NCI-H1092 (cell line): ENCODE measurements around the gene ALPI.
"Not testable (repeated sequence)": the region's sequence is repeated elsewhere in the genome, so short reads cannot be mapped to it uniquely, and the experiment has no call there.

ENCODE experiments used
- DNase-seq: peaks from one replicate; lab custom pipeline; 2025; lab: John Stamatoyannopoulos, UW

The ALPI gene

DNA sequence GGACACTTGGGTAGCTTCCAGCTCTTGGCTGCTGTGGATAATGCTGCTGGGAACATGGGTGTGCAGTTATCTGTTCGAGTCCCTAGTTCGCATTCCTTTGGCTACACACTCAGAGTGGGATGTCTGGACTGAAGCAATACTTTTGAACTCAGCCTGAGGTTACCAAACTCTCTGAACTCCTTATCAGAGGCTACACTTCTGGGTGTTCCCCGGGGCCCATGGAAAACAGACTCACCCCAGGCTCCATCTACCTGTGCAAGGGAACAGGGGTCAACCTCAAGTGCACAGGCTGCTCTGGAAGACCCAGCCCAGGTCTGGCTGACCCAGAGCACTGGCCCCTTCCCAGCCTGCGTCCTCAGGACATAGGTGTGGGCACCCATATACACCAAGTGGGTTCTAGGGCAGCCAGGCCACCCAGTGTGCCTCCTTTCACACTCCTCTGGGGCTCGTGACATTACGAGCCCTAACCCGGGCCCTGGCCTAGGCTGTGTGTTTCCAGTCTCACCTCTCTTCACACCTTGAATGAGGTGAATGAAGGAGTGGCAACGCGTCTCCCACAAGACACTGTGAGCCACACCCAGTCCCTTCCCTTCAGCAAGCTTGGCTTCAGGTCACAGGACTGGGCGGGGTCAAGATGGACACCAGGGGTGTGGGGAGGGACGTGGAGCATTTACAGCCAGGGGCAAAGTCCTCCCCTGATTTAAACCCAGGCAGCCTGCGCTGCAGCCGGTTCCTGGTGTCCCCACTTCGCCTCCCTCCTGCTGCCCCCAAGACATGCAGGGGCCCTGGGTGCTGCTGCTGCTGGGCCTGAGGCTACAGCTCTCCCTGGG is at the start of gene ALPI:
Gene ALPI (plus strand): TSS at position 728 of the 830 bp plus-strand sequence. CDS start 47 bp downstream, at position 775.
- no peak for DNase-seq

DNA sequence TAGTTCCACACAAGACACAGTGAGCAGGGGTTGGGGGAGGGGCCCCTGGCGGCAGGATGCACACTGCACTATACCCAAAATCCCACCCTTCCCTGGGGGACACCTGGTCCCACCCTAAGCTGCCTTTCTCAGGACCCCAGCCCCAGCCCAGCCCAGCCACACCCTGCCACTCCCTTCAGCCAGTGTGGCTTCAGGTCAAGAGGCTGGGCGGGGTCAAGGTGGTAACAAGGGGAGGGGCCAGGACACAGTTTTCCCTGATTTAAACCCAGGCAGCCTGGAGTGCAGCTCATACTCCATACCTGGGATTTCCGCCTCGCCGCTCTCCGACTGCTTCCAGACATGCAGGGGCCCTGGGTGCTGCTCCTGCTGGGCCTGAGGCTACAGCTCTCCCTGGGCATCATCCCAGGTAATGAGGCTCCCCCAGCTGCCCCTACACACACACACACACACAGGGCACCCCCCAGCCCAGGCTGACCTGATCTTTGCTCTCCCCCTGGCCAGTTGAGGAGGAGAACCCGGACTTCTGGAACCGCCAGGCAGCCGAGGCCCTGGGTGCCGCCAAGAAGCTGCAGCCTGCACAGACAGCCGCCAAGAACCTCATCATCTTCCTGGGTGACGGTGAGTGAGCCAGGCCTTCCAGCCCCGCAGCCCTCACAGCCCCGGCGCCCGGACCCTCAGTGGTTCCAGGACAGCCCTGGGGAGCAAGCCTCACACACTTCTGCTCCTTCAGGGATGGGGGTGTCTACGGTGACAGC is 49.2 kb upstream of the ALPI start, which contains the start of gene ALPG:
Gene ALPG (plus strand): TSS at position 289 of the 755 bp plus-strand sequence. CDS start 51 bp downstream, at position 340.
- no peak for DNase-seq

DNA sequence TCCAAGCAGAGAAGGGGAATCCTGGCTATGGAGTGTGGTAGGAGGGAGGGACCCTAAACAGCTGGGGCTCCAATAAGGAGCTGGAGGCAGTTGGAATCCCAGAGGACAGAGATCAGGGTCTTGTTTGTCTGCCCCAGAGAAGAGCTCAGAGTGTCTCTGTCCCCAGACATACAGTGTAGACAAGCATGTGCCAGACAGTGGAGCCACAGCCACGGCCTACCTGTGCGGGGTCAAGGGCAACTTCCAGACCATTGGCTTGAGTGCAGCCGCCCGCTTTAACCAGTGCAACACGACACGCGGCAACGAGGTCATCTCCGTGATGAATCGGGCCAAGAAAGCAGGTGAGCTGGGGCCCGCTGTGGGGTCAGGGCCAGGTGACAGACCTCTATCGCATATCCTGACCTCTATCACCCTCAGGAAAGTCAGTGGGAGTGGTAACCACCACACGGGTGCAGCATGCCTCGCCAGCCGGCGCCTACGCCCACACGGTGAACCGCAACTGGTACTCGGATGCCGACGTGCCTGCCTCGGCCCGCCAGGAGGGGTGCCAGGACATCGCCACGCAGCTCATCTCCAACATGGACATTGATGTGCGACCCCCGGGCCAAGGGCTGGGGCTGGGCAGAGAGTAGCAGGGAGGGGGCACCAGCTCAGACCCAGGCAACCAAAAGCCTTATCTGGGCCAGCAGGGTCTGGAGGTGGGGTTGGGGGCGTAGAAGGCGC is 48.4 kb upstream of the ALPI start:
- DNase-seq = not testable (repeated sequence)

DNA sequence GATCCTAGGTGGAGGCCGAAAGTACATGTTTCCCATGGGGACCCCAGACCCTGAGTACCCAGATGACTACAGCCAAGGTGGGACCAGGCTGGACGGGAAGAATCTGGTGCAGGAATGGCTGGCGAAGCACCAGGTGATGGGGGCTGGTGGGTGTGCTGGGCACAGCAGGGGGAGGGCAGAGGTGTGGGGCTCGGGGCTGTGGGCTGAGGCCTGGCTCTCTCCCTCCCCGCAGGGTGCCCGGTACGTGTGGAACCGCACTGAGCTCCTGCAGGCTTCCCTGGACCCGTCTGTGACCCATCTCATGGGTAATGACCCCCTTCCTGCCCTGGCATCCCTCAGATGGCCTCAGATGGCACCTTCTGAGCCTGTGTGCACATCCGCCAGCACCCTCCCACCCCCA is 47.7 kb upstream of the ALPI start:
- not testable (repeated sequence) for DNase-seq

DNA sequence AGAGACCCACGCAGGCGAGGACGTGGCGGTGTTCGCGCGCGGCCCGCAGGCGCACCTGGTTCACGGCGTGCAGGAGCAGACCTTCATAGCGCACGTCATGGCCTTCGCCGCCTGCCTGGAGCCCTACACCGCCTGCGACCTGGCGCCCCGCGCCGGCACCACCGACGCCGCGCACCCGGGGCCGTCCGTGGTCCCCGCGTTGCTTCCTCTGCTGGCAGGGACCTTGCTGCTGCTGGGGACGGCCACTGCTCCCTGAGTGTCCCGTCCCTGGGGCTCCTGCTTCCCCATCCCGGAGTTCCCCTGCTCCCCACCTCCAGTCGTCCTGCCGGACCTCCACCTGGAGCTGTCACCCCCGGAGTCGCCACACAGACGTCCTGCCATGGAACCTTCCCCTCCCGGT is 46.3 kb upstream of the ALPI start:
- DNase-seq = not testable (repeated sequence)

DNA sequence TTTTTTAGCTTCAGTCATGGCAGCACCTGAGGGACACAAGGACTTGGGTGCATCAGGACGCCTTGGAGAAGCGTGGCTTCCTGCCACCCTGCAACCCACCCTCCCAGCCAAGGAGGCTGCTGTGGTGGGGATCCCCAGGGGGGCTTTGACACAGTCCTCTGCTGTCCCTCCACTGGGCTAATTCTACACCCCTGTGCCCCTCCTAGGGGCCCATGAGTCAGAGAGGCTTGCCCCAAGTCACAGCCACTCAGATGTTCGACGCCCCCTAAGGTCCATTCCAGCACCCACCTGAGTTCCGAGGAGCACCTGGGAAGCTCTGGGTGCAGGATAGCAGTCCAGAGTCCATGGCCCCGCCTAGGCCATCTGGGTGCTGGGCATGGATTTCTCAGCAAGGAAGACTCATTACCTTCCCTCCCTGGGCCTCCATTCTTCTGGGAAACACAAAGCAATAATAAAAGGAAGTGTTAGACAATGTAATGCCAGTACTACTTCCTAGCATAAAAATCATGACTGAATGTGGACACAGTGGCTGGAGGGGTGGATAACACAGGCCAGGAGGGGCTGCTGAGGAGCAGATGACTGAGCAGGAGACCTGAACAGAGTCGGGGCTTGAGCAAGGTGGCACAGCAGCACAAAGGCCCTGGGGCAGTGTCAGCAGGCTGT is 45.6 kb upstream of the ALPI start:
- DNase-seq = no peak

DNA sequence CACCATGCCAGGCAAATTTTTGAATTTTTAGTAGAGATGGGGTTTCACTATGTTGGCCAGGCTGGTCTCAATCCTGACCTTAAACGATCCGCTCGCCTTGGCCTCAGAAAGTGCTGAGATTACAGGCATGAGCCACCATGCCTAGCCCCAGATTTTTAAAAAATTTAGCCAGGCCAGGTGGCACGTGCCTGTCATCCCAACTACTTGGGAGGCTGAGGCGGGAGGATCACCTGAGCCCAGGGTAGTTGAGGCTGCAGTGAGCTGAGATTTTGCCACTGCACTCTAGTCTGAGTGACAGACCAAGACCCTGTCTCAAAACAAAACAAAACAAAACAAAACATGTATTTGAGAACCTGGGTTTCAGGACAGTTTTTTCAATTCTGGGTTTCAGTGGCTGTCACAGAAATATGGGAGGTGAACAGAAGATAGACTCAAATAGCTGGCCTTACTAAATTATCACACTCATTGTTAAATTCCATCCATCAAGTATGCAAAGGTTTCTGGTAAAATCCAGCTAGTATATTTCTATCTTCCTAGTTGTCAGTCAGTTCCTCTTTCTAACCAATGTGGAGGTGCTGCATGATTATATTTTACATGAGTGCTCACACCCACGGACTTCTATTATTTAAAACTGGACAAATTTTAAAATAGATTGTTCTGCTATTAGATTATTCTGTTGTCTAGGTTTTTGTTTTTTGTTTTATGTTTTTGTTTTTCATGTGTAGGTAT is 43.9 kb upstream of the ALPI start:
- no peak for DNase-seq

DNA sequence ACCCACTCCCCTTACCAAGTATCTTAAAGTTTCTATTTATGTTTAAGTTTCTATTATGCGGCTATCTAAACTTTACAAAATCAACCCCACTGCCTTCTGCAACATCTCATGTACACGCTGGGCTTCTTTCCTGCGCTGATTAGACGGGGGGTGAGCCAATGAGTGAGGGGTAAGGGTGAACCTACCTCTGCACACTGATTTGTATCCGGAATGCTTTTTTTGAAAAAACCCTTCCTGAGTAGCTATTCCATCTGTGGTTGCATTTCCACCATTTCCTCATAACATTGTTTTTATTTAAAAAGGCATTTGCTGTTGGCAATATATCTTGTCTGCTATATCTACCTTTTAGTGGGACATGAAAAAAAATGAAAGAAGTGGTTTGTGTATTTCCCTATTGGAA is 43.0 kb upstream of the ALPI start:
- no peak for DNase-seq

DNA sequence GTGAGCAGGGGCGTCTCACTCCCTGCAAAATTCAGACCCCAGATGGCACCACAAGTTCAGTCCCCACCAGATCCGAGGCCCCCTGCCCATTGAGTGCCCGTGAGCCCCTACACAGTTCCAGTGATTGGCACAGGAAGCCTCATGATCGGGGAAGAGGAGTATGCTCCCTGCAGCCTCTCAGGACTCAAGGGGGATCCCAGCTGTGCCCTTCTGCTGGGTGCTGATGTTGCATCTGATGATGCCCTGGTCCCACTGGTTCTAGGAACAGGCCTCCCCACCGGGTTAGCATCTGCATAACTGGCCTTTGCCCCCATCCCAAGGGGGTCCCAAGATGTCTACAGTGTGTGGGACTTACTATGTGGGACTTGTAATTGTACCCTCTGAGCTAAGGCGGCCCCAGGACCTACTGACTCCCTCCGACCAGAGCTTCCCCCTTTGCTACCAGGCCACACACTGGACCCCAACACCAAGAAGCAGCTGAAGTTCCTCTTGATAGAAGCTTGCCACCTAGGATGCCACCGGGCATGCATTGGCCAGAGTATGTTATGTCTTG is 40.7 kb upstream of the ALPI start:
- no peak for DNase-seq

DNA sequence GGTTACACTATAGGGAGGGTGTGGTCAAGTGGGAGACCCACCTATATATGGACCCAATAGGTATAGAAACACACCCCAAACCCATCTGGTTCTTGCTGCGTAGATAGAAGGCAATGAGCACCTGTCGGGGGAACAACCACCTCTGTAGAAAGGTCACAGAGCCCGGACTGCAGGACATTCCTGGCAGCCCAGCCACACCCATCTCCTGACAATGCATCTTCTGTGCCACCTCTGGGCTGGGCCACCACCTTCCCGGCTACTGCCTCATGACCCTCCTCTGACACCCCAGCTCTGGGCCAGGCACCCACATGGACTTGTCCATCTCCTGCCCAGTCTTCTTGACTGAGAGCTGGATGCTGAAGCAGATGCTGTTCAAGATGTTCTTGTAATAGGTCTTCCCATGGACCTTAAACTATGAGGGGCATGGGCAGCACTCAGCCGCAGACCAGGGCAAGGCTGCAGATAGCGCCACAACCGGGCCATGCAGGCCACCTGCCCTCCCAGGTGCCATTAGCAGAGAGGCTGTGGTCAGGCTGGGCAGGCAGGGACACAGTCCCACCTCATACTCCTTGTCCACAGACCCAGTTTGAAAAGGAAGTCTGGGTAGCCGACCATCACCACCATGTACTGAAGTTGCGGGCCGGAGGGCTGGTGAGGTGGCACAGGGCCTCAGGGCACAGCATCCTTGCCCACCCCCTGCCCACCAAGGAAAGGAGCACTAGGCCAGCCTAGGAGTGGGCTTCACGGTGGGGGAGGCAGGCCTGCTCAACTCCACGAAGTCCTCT is 40.0 kb upstream of the ALPI start:
- no peak for DNase-seq

DNA sequence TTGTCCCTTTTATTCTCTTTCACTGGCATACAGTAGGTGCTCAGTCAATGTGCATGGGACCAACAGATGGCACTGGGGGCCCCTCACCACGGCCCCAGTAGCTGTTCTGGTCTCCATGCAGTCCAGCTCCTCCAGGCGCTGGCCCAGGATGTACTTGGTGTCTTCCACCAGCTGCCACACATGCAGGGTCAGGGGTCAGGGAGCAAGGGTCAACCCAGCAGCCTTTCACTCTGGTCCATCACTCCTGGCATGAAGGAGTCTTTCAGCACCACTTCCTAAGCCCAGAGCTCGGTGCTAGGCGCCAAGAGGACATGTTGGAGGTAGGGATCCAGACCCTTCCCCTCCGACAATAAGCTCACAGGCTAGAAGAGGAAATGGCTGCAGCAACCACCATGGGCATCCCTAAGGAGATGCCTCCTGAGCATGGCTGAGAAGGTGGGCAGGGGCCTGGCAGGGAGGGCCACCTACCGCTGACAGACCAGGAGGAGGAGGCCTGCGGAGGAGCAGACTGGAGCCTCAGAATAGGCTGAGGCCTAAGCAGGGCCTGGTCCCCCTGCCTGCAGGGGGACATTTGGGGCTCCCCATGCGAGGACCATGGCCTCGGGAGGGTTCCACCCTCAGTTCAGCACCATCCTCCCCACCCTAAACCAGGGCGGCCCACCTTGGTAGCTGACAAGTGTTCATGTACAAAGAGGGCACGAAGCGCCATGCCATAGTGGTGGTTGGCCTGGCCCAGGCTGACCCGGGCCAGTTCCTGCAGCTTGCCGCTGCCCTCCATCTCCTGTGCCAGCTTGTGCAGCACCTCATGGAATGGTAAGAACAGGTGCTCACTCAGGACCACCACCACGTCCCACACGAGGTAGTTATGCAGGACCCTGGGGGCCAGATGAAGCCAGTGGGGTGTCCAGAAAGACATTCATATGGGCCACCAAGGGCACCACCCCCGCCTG is 39.2 kb upstream of the ALPI start:
- no peak for DNase-seq

DNA sequence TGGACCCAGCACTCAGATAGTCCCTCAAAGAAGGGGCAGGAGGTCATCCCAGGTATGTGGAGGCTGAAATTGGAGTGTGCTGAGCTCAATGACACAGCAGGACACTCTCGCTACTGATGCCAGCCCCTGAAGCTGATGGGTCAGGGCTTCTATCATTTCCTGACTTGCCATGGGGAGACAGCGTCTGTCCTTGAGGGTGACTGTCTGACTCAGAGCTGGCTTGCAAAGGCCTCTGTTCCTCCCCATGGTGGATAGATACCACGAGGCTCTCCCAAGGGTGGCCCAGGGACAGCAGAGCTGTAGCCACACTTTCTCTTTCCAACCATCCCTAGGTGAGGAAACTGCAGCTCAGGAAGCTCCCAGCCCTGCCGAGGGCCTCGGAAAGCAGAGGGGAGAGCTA is 38.5 kb upstream of the ALPI start:
- no peak for DNase-seq

DNA sequence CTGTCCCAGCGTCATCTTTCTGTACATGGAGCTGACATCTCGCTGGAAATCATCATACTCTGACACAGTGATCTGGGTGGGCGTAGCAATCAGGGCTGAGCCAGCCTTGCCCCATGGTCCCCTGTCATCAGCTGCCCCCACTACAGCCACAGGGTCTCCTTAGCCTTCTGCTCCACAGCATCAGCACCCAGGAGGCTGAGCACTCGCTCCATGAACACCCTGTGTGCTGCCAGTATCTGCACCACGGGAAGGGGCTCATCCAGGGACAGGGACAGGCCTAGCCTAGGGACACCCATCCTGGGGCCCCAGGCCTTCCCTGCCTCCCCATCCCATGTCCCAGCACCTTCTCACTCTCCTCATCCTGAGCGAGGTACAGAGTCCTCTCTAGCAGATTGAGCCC is 37.9 kb upstream of the ALPI start:
- no peak for DNase-seq

DNA sequence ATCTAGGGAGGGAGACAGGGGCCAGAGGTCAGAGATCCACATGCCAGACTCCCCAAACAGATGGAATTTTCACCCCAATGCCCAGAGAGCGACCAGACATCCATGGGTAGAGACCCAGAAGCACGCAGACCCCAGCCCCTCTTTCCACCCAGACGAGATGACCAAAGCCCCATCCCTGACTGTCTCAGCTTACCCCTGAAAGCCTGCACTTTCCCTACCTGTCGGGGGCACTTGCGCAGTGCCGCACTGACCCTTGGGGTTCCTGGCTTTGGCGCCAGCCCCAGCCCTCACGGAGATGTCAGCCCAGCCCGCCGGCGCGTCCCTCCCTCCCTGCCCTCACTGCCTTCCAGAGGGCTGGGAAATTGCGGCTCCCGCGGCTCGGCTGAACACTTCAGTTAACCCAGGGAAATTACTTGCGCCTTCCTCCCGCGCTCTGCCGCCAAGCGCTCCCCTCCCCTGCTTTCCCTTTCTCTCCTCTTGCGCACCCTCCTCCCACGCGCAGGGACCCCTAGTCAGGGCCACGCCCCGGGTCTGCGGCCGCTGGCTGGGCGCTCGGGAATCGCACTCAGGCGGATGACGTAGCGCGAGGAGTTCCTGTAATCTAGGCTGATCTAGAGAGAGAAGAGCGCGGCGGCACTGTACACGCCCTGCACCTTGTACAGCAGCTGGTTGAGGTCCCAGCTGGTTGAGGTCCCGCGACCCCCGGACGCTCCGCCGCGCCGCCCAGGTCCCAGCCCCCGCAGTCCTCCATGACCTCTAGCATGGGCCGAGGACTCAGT is 37.3 kb upstream of the ALPI start:
- DNase-seq = no peak

DNA sequence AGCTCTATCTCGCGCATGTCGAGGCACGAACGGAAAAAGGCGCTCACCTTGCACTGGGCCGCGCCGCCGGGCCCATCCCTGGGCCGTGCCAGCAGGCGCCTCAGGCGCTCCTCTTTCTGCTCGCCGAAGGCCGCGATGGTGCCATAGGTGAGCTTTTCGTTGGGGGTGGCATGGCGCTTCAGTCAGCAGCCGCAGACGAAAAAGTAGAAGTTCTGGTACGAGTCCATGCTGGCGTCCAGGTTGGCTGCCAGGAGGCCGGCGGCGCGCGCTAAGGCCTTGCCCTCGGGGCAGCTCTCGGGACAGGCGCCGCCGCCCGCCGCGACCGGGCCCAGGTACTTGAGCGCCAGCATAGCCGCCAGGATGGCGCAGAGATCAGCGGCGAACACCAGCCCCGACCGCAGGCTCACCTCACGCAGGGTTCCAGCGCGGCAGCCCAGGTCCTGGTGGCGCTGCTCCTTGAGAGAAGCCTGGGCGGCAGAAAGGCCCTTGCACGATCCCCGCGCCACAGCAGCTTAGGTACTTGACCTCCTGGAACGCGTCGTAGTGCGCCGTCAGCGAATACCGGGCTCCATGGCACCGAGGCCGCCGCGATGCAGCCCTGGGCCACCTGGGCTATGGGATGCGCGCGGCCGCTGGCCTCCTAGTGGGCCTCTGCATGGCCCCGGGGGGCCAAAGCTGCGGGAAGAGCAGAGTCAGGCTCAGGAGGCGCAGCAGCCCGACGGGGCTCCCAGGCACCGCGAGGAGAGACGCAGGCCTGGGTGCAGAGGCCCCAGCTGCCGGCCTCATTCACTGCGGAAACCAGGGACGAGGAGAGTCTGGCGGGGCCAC is 36.5 kb upstream of the ALPI start:
- DNase-seq = no peak

DNA sequence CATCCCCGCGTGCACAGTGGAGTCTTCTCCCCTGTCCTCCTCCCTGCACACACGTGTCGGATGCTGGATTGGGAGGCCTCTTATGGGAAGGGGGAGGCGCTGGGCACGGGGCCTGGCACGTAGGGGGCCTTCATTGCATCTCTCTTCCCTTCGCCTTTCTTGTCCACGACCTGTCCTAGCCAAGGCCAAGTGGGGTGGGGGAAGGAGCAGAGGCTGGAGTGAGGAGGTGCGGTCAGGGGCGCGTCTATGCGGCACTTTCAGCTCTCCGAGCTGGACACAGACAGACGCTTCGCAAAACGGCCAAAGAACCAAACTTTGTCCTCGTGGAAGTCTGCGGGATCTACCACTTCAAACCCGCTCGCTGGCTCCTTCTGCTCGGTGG is 35.9 kb upstream of the ALPI start:
- no peak for DNase-seq

DNA sequence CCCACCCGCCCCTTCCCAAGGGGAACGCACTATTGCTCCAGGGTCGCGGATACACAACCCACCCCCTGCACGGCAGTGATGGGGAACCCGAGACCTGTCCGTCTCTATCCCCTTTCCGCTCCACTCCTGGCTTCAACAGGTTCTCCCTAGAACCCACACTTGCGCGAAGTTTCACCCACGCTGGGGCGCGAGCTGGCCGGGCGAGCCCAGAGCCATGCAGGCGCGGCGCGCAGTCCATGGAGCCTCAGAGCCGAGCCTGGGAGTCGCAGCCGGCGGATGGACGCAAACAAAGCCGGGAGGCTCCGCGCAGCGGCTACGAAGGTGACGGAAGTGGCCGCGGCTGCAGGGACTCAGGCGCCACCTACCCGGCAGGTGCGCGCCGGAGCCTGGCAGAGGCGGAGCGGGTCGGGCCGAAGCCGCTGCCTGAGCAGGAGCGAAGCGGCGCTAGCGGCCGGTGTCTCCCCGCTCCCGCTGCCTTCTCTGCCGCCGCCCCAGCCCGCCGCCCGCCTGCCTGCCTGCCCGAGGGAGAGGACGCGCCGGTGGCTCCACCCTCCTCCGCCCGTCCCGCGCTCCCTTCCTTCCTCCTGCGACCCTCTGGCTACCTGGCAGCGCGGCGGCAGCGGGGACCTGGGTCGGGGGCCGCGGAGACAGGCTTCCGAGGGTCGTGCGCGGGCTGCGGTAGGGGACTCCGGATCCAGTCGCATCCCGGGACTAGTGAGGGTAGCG is 35.3 kb upstream of the ALPI start:
- DNase-seq = no peak
